ENCODE results near the gene ADGRG6. TPM values are rescaled to one million over a fixed set of nuclear protein-coding genes. Genes with fewer than 3 reads are reported as not detected.

ADGRG6 gene
- total and polyA plus RNA-seq, 9 of the 15 experiments (the other 6 are each of a cell fraction or from before 2014, with no cell fraction given) = under 0.01 to 0.11 (median 0.05) TPM; not detected in 5

DNA sequence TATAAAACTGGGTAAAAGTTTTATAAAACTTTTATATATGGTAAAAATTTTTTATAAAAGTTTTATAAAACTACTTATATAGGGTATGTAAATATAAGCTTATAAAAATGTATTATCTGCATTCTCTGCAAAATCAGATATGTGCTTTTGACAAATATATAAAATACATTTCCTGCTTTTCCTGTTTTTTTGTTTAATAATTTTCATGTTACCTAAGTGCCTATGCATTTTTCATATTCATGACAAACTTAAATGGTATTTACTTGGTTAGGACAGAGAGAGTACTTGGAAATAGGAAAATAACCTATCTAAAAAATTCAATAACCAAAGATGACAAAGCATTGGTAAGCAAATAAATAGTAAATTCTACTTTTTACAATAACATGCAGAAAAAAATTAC, 41.2 kb downstream of the ADGRG6 start:
- H3K9ac ChIP-seq (ENCODE audit: insufficient read depth in 1 of 2, low read depth in 2 of 2, low read length in 2 of 2) = no peak overlapping the region
- no peaks in the 10 kb centered on the region for H3K79me2 ChIP-seq (ENCODE audit: control insufficient read depth, insufficient read depth, low read length)
- H3K4me1 ChIP-seq (replicated peaks in 1 of 2; ENCODE audit: control insufficient read depth in 2 of 2, insufficient read depth in 2 of 2, low read length in 2 of 2) = no peaks in the 10 kb centered on the region
- H3K9me3 ChIP-seq (replicated peaks; ENCODE audit: control insufficient read depth, insufficient read depth, low read depth, low read length) = no peaks in the 10 kb centered on the region
- H3K9me1 ChIP-seq (ENCODE audit: control insufficient read depth, insufficient read depth, low read length) = no peaks in the 10 kb centered on the region
- no peak for FAIRE-seq
- DNase-seq (ENCODE audit: extremely low read depth in 1 of 4, low spot score in 3 of 4) = no peak
- H3K4me2 ChIP-seq (ENCODE audit: insufficient read depth, low read length) = no peak overlapping the region
- intact Hi-C loops (cut with micrococcal nuclease) (no loop called here), in situ Hi-C loops (cut with MboI) (no loop called here)
- no peak overlapping the region for H2AFZ ChIP-seq (ENCODE audit: low read depth, low read length)
- POLR2A ChIA-PET = no interaction called here
- H4K20me1 ChIP-seq (replicated peaks; ENCODE audit: control insufficient read depth, insufficient read depth, low read length) = no peaks in the 10 kb centered on the region
- BruUV-seq (replicated peaks) = no TSS peak
- ATAC-seq = no peak
- H3K27ac ChIP-seq (ENCODE audit: extremely low read depth, low read depth, low read length) = no peak overlapping the region
- H3K27me3 ChIP-seq (ENCODE audit: control insufficient read depth in 2 of 2, insufficient read depth in 2 of 2, low read length in 2 of 2) = no peaks in the 10 kb centered on the region
- CTCF ChIA-PET (ENCODE audit: low intra/inter-chr PET ratio) = no interaction called here
- TF ChIP-seq TBP (optimal IDR thresholded peaks at IDR 0.05; ENCODE audit: low read depth, low read length) (no peak), POLR2A (conservative IDR thresholded peaks at IDR 0.05) (no peak), KDM2B (CRISPR knock-in tag; IDR thresholded peaks at IDR 0.05) (no peak), DPF2 (IDR thresholded peaks at IDR 0.05) (no peak), EZH2 (IDR thresholded peaks at IDR 0.05; ENCODE audit: borderline replicate concordance, low read depth, low read length) (no peak), ZNF644 (tag; IDR thresholded peaks at IDR 0.05; ENCODE audit: low read depth) (no peak), ZNF24 (IDR thresholded peaks at IDR 0.05) (no peak), LARP7 (IDR thresholded peaks at IDR 0.05) (no peak)
- TF ChIP-seq, protein P1, sequence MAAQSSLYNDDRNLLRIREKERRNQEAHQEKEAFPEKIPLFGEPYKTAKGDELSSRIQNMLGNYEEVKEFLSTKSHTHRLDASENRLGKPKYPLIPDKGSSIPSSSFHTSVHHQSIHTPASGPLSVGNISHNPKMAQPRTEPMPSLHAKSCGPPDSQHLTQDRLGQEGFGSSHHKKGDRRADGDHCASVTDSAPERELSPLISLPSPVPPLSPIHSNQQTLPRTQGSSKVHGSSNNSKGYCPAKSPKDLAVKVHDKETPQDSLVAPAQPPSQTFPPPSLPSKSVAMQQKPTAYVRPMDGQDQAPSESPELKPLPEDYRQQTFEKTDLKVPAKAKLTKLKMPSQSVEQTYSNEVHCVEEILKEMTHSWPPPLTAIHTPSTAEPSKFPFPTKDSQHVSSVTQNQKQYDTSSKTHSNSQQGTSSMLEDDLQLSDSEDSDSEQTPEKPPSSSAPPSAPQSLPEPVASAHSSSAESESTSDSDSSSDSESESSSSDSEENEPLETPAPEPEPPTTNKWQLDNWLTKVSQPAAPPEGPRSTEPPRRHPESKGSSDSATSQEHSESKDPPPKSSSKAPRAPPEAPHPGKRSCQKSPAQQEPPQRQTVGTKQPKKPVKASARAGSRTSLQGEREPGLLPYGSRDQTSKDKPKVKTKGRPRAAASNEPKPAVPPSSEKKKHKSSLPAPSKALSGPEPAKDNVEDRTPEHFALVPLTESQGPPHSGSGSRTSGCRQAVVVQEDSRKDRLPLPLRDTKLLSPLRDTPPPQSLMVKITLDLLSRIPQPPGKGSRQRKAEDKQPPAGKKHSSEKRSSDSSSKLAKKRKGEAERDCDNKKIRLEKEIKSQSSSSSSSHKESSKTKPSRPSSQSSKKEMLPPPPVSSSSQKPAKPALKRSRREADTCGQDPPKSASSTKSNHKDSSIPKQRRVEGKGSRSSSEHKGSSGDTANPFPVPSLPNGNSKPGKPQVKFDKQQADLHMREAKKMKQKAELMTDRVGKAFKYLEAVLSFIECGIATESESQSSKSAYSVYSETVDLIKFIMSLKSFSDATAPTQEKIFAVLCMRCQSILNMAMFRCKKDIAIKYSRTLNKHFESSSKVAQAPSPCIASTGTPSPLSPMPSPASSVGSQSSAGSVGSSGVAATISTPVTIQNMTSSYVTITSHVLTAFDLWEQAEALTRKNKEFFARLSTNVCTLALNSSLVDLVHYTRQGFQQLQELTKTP (IDR thresholded peaks at IDR 0.05; ENCODE audit: low read depth in 1 of 2, partially characterized antibody in 2 of 2) = no peak
- TF ChIP-seq, protein P2, sequence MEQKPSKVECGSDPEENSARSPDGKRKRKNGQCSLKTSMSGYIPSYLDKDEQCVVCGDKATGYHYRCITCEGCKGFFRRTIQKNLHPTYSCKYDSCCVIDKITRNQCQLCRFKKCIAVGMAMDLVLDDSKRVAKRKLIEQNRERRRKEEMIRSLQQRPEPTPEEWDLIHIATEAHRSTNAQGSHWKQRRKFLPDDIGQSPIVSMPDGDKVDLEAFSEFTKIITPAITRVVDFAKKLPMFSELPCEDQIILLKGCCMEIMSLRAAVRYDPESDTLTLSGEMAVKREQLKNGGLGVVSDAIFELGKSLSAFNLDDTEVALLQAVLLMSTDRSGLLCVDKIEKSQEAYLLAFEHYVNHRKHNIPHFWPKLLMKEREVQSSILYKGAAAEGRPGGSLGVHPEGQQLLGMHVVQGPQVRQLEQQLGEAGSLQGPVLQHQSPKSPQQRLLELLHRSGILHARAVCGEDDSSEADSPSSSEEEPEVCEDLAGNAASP (IDR thresholded peaks at IDR 0.05) = no peak
- TF ChIP-seq, protein P3, sequence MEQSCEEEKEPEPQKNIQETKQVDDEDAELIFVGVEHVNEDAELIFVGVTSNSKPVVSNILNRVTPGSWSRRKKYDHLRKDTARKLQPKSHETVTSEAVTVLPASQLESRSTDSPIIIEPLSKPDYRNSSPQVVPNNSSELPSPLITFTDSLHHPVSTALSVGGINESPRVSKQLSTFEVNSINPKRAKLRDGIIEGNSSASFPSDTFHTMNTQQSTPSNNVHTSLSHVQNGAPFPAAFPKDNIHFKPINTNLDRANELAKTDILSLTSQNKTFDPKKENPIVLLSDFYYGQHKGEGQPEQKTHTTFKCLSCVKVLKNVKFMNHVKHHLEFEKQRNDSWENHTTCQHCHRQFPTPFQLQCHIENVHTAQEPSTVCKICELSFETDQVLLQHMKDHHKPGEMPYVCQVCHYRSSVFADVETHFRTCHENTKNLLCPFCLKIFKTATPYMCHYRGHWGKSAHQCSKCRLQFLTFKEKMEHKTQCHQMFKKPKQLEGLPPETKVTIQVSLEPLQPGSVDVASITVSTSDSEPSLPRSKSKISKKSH (CRISPR knock-in tag; IDR thresholded peaks at IDR 0.05) = no peak
- H3K4me3 ChIP-seq = no peak overlapping the region
- H3K36me3 ChIP-seq (ENCODE audit: control insufficient read depth, insufficient read depth, low read length) = no peaks in the 10 kb centered on the region
